Neuronal stem cell (in vitro differentiated cells): ENCODE data around the gene BDP1.
"Not testable (repeated sequence)": the region's sequence is repeated elsewhere in the genome, so short reads cannot be mapped to it uniquely, and the experiment has no call there.

Source experiments
- DNase-seq: peaks from one replicate; pipeline ENCODE4 v3.0.0-alpha.2; 2013; ENCODE audit warnings: low spot score
- H2AFZ ChIP-seq: one replicate; pipeline ENCODE4 v1.6.1; 2013; ENCODE audit warnings: mild to moderate bottlenecking, low read length, inconsistent platforms
- H2AK5ac ChIP-seq: 2 replicates; pipeline ENCODE4 v1.6.1; 2013; ENCODE audit warnings: low read depth, mild to moderate bottlenecking, inconsistent platforms, low read length, moderate library complexity, mixed read lengths
- H2BK120ac ChIP-seq: 2 replicates; pipeline ENCODE4 v1.6.1; 2013; ENCODE audit warnings: low read depth, mild to moderate bottlenecking, inconsistent platforms, low read length, moderate library complexity, mixed read lengths
- H2BK12ac ChIP-seq: one replicate; pipeline ENCODE4 v1.6.1; 2013; ENCODE audit warnings: low read length, inconsistent platforms
- H2BK15ac ChIP-seq: 2 replicates; pipeline ENCODE4 v1.6.1; 2013; ENCODE audit warnings: mild to moderate bottlenecking, low read length, inconsistent platforms, mixed read lengths
- H2BK5ac ChIP-seq: one replicate; pipeline ENCODE4 v1.6.1; 2013; ENCODE audit warnings: inconsistent platforms, mild to moderate bottlenecking, low read length, moderate library complexity
- H3K14ac ChIP-seq: one replicate; pipeline ENCODE4 v1.6.1; 2013; ENCODE audit warnings: low read length, inconsistent platforms
- H3K18ac ChIP-seq: 2 replicates; pipeline ENCODE4 v1.6.1; 2013; ENCODE audit warnings: low read length, inconsistent platforms
- H3K23ac ChIP-seq: 2 replicates; pipeline ENCODE4 v1.6.1; 2013; ENCODE audit warnings: low read depth, mild to moderate bottlenecking, mixed read lengths, low read length, inconsistent platforms; ENCODE audit not compliant: poor library complexity
- H3K27ac ChIP-seq: replicated peaks from 3 replicates; pipeline ENCODE4 v1.5.1; 2013; ENCODE audit warnings: low read length, inconsistent platforms
- H3K27me3 ChIP-seq, 3 experiments: 2 replicates each; pipeline ENCODE4 v1.6.1; 2013; ENCODE audit warnings: low read length in 3 of 3, mild to moderate bottlenecking in 2 of 3, inconsistent platforms in 1 of 3, low read depth in 1 of 3, mixed read lengths in 1 of 3, moderate library complexity in 1 of 3; ENCODE audit not compliant: control insufficient read depth in 3 of 3, insufficient read depth in 3 of 3
- H3K36me3 ChIP-seq, 2 donors: replicated peaks in 1 of 2; 2 replicates each; pipeline ENCODE4 v1.6.1; 2013; ENCODE audit warnings: low read length in 2 of 2; ENCODE audit not compliant: control insufficient read depth in 2 of 2, insufficient read depth in 2 of 2
- H3K4ac ChIP-seq: 2 replicates; pipeline ENCODE4 v1.6.1; 2013; ENCODE audit warnings: inconsistent platforms, mild to moderate bottlenecking, low read length, moderate library complexity
- H3K4me1 ChIP-seq, 2 donors: 1 replicate in 1 of 2; 2 replicates in 1 of 2; pipeline ENCODE4 v1.6.1; 2013; ENCODE audit warnings: low read length in 2 of 2, low read depth in 1 of 2; ENCODE audit not compliant: control insufficient read depth in 2 of 2, insufficient read depth in 1 of 2
- H3K4me2 ChIP-seq: one replicate; pipeline ENCODE4 v1.6.1; 2013; ENCODE audit warnings: mild to moderate bottlenecking, low read length, inconsistent platforms; ENCODE audit not compliant: insufficient read depth, poor library complexity, severe bottlenecking
- H3K4me3 ChIP-seq, 2 donors: 2 replicates each; pipeline ENCODE4 v1.5.1; 2013; ENCODE audit warnings: low read length in 2 of 2, mild to moderate bottlenecking in 2 of 2, inconsistent platforms in 1 of 2, moderate library complexity in 1 of 2
- H3K79me1 ChIP-seq: one replicate; pipeline ENCODE4 v1.6.1; 2013; ENCODE audit warnings: low read depth, mild to moderate bottlenecking, inconsistent platforms, low read length, moderate library complexity
- H3K9ac ChIP-seq: one replicate; pipeline ENCODE4 v1.6.1; 2013; ENCODE audit warnings: mild to moderate bottlenecking, low read depth, low read length, inconsistent platforms; ENCODE audit not compliant: poor library complexity
- H3K9me3 ChIP-seq, 2 donors: replicated peaks in 1 of 2; 2 replicates each; pipeline versions ENCODE3 to v1.6.1; 2013; ENCODE audit warnings: low read length in 2 of 2, mild to moderate bottlenecking in 2 of 2, inconsistent platforms in 1 of 2, low read depth in 1 of 2, mixed read lengths in 1 of 2, moderate library complexity in 1 of 2; ENCODE audit not compliant: control insufficient read depth in 2 of 2, insufficient read depth in 1 of 2
- H4K8ac ChIP-seq: one replicate; pipeline ENCODE4 v1.6.1; 2013; ENCODE audit warnings: low read depth, mild to moderate bottlenecking, inconsistent platforms, low read length, moderate library complexity
- H4K91ac ChIP-seq: one replicate; pipeline ENCODE4 v1.6.1; 2013; ENCODE audit warnings: low read length, low read depth, mild to moderate bottlenecking, inconsistent platforms; ENCODE audit not compliant: poor library complexity
- WGBS, 2 donors: extraction: QIAGEN DNeasy Blood & Tissue Kit; methylation state at CpG; one replicate each; pipeline ENCODE4 v1.1.7; 2013; ENCODE audit warnings: missing lambda C conversion rate in 2 of 2, mixed read lengths in 1 of 2; ENCODE audit not compliant: insufficient read length in 2 of 2, insufficient replicate concordance in 1 of 2; ENCODE audit errors: extremely low coverage in 2 of 2; 5-methylcytosine and 5-hydroxymethylcytosine counted together

BDP1 gene

DNA sequence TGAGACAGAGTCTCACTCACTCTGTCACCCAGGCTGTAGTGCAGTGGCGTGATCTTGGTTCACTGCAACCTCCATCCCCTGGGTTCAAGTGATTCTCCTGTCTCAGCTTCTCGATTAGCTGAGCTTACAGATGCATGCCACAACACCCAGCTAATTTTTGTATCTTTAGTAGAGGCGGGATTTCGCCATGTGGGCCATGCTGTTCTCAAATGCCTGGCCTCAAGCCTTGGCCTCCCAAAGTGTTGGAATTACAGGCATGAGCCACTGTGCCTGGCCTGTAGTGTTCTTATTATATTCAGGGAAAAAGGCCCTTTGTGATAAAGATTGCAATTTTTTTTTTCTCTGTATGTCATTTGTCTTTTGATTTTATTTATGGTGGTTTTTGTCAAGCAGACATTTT lies 107.7 kb downstream of the BDP1 start:
- Histone ChIP-seq H3K79me1 (no peaks in the 10 kb centered on the region), H3K36me3 (peaks cover 16 to 95% of the 10 kb centered on the region in 2 donors), H2AK5ac (no peak overlapping the region), H3K23ac (no peak overlapping the region), H3K4ac (no peak overlapping the region), H2AFZ (no peak overlapping the region), H3K18ac (no peak overlapping the region), H3K14ac (no peak overlapping the region), H4K8ac (no peak overlapping the region), H2BK15ac (no peak overlapping the region), H3K27ac (no peak overlapping the region), H3K4me2 (no peak overlapping the region), H2BK12ac (no peak overlapping the region), H2BK5ac (no peak overlapping the region), H3K27me3 (no peaks in the 10 kb centered on the region), H3K4me3 (no peak overlapping the region), H4K91ac (no peak overlapping the region), H3K9me3 (no peaks in the 10 kb centered on the region), H3K9ac (no peak overlapping the region), H2BK120ac (no peak overlapping the region), H3K4me1 (no peaks in the 10 kb centered on the region)
- no CpG with 5 or more reads among the region's 4 CpGs for WGBS, 2 donors
- DNase-seq = no peak

DNA sequence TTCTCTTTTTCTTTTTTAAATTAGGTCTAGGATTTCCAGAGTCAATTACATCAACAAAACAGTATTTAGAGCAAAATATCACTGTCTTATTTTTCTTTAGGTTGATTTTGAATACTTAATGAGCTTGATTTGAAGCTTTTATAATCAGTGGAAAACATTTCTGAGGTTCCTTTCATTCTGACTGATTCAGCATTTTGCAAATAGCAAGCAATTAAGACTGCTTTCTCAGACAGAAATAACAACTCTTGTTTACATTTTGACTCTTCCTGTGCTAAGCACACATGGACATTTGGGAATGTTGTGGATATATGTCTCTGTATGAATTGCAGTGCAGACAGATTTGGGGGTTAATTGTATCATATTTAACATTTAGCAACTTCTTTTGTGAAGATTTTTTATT lies 109.4 kb downstream of the BDP1 start:
- H3K4me2 ChIP-seq = no peak overlapping the region
- no peak for DNase-seq
- no peaks in the 10 kb centered on the region for H3K79me1 ChIP-seq
- H4K91ac ChIP-seq = no peak overlapping the region
- no peak overlapping the region for H2BK5ac ChIP-seq
- H3K4me3 ChIP-seq = no peak overlapping the region
- H3K14ac ChIP-seq = no peak overlapping the region
- peaks cover 15 to 90% of the 10 kb centered on the region in 2 donors for H3K36me3 ChIP-seq
- H3K9me3 ChIP-seq = no peaks in the 10 kb centered on the region
- no peaks in the 10 kb centered on the region for H3K27me3 ChIP-seq
- H3K27ac ChIP-seq = no peak overlapping the region
- H2BK15ac ChIP-seq = no peak overlapping the region
- no peaks in the 10 kb centered on the region for H3K4me1 ChIP-seq
- H3K18ac ChIP-seq = no peak overlapping the region
- H3K4ac ChIP-seq = no peak overlapping the region
- no peak overlapping the region for H3K9ac ChIP-seq
- H4K8ac ChIP-seq = no peak overlapping the region
- no peak overlapping the region for H2BK120ac ChIP-seq
- no peak overlapping the region for H3K23ac ChIP-seq
- H2AFZ ChIP-seq = no peak overlapping the region
- H2BK12ac ChIP-seq = no peak overlapping the region
- H2AK5ac ChIP-seq = no peak overlapping the region

DNA sequence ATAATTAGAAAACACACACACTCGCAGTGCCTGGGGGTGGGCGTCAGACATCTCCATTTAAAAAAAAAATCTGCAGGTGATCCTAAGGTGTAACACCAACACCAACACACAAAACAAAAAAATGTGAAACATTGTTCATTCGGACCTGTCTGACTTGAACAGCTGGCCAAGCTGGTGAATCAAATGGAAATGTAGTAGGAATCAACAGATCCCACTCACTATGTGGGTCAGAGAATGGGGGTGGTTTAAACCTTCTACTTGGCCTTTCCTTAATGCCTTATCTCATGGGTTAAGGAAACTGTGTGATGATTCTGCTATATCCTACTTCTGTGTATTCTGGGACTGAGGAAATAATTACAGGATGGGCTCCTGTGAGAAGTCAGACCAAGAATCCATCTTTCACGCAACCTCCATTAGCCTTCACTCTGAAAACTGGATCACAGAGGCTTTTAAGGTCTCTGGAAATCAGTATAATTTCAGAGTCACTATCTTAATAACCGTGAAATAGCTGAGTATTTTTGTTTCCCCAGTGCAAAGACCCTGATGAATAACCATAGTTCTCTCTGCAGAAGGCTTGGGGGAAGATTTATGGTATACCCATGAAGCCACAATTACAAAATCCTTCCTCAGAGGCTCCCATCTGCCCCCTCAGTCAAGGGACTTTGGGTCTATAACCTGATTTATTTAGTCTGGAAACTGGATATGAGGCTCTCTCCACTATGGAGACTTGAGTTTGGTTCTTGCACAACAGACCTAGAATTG lies 114.5 kb downstream of the BDP1 start:
- no peak overlapping the region for H2AK5ac ChIP-seq
- peaks cover 0 to 3% of the 10 kb centered on the region in 2 donors for H3K9me3 ChIP-seq
- no peaks in the 10 kb centered on the region for H3K27me3 ChIP-seq
- no peak overlapping the region for H2BK15ac ChIP-seq
- H4K8ac ChIP-seq = no peak overlapping the region
- no peak overlapping the region for H3K27ac ChIP-seq
- DNase-seq = no peak
- H2BK5ac ChIP-seq = no peak overlapping the region
- no peak overlapping the region for H3K14ac ChIP-seq
- H2AFZ ChIP-seq = no peak overlapping the region
- WGBS, 2 donors = no CpG with 5 or more reads among the region's 5 CpGs
- H3K4me1 ChIP-seq = peaks cover 2 to 4% of the 10 kb centered on the region in 2 donors
- H3K18ac ChIP-seq = no peak overlapping the region
- no peak overlapping the region for H4K91ac ChIP-seq
- no peak overlapping the region for H3K4me3 ChIP-seq
- H3K36me3 ChIP-seq = peaks cover 5 to 41% of the 10 kb centered on the region in 2 donors
- no peak overlapping the region for H2BK12ac ChIP-seq
- no peak overlapping the region for H3K9ac ChIP-seq
- H3K4ac ChIP-seq = no peak overlapping the region
- H3K79me1 ChIP-seq = no peaks in the 10 kb centered on the region
- H2BK120ac ChIP-seq = no peak overlapping the region
- no peak overlapping the region for H3K4me2 ChIP-seq
- no peak overlapping the region for H3K23ac ChIP-seq

DNA sequence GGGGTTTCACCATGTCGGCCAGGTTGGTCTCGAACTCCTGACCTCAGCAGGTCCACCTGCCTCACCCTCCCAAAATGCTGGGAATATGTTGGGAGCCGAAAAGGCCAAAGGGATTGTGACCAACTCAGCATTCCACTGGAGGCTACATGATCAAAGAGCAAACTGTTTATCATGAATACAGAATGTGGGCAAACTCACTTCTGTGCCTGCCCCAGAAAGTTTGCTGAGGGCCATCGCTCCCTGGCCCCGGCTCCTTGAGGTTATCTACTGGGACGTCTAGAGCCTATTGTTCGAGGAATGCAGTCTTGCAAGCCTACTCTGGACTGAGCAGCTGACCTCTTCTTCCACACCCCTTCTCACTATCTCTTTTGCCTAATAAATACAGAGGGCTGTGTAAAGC lies 116.4 kb downstream of the BDP1 start:
- H2BK15ac ChIP-seq, H3K23ac ChIP-seq, H3K27ac ChIP-seq, H2BK120ac ChIP-seq, H4K91ac ChIP-seq, H3K4me3 ChIP-seq, H3K9me3 ChIP-seq, H3K18ac ChIP-seq, H3K79me1 ChIP-seq, H2AK5ac ChIP-seq, H3K4me2 ChIP-seq, H3K9ac ChIP-seq, H2BK5ac ChIP-seq, H4K8ac ChIP-seq, H3K4ac ChIP-seq, H3K4me1 ChIP-seq, H3K14ac ChIP-seq, H3K27me3 ChIP-seq, DNase-seq, H2BK12ac ChIP-seq: not testable (repeated sequence)
- no CpG with 5 or more reads among the region's 7 CpGs for WGBS, 2 donors
- Histone ChIP-seq H2AFZ (peak overlapping the region; percentile 23), H3K36me3 (peaks cover 3 to 22% of the 10 kb centered on the region in 2 donors)
